Panc1 (cell line): Measurements from ENCODE around the gene BCR.

Experiments used
- POLR2AphosphoS5 ChIP-seq: IDR thresholded peaks from 2 replicates; pipeline ENCODE4 v1.6.1; 2012; ENCODE audit warnings: mild to moderate bottlenecking, low read depth, low read length, moderate library complexity
- REST ChIP-seq, 2 experiments: IDR thresholded peaks; 2 replicates each; pipeline ENCODE4 v1.6.1; 2011 to 2012; ENCODE audit warnings: low read depth in 2 of 2, control low read depth in 1 of 2, low read length in 1 of 2, mild to moderate bottlenecking in 1 of 2, moderate library complexity in 1 of 2; ENCODE audit not compliant: insufficient read depth in 1 of 2
- SIN3A ChIP-seq: IDR thresholded peaks from 2 replicates; pipeline ENCODE4 v1.6.1; 2012; ENCODE audit warnings: low read depth, mild to moderate bottlenecking, low read length, moderate library complexity, borderline replicate concordance; ENCODE audit not compliant: insufficient read depth
- TCF7L2 ChIP-seq: IDR thresholded peaks from 2 replicates; pipeline ENCODE4 v1.6.1; 2011; ENCODE audit warnings: mild to moderate bottlenecking, low read depth, low read length, inconsistent platforms
- TF ChIP-seq, protein P1 (sequence below): fragments of 450-650 bp; IDR thresholded peaks from 2 replicates; pipeline ENCODE4 v1.5.1; 2017; ENCODE audit warnings: mild to moderate bottlenecking

GRCh38 chr22:23234409-23235161 is 54.3 kb downstream of the BCR start:
- TF ChIP-seq, protein P1, sequence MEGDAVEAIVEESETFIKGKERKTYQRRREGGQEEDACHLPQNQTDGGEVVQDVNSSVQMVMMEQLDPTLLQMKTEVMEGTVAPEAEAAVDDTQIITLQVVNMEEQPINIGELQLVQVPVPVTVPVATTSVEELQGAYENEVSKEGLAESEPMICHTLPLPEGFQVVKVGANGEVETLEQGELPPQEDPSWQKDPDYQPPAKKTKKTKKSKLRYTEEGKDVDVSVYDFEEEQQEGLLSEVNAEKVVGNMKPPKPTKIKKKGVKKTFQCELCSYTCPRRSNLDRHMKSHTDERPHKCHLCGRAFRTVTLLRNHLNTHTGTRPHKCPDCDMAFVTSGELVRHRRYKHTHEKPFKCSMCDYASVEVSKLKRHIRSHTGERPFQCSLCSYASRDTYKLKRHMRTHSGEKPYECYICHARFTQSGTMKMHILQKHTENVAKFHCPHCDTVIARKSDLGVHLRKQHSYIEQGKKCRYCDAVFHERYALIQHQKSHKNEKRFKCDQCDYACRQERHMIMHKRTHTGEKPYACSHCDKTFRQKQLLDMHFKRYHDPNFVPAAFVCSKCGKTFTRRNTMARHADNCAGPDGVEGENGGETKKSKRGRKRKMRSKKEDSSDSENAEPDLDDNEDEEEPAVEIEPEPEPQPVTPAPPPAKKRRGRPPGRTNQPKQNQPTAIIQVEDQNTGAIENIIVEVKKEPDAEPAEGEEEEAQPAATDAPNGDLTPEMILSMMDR, result no peak
- TF ChIP-seq TCF7L2, result no peak
- TF ChIP-seq SIN3A, result no peak
- no peak for TF ChIP-seq REST (IDR thresholded peaks at IDR 0.05; ENCODE audit: insufficient read depth in 1 of 2, low read depth in 2 of 2, low read length in 1 of 2)
- TF ChIP-seq POLR2AphosphoS5, result no peak
